Measurements from ENCODE around the gene BAX. TPM values are rescaled to one million over a fixed set of nuclear protein-coding genes. Genes with fewer than 3 reads are reported as not detected.

The BAX gene
- total and polyA plus RNA-seq, 2 of the 13 experiments (the other 11 are each of a cell fraction or from before 2014, with no cell fraction given) = 139 to 176 TPM

GRCh38 chr19:48965040-48965805 lies 10.5 kb downstream of the BAX start, which contains the start of gene FTL (continued):
- 0 out of 2 replicates have a peak, but pooled peaks have one; percentile 57 for TF ChIP-seq ELK4 (CRISPR knock-in tag; IDR thresholded peaks at IDR 0.05; ENCODE audit: borderline replicate concordance)
- peak; percentile 97 for TF ChIP-seq E2F2 (CRISPR knock-in tag; IDR thresholded peaks at IDR 0.05; ENCODE audit: borderline replicate concordance)
- TF ChIP-seq FOXA3 (CRISPR knock-in tag; IDR thresholded peaks at IDR 0.05) = peak; percentile 62; the same call in 1 of the 2 replicates
- TF ChIP-seq TBP (CRISPR knock-in tag; IDR thresholded peaks at IDR 0.05) = peak; percentile 95; the same call in 1 of the 2 replicates
- peak in 1 of 2 experiments; percentile 51; a peak in 1 of 4 replicates for TF ChIP-seq EP300 (IDR thresholded peaks at IDR 0.05; ENCODE audit: low read depth in 2 of 2, low read length in 2 of 2)
- TF ChIP-seq EP300 (CRISPR knock-in tag; IDR thresholded peaks at IDR 0.05; ENCODE audit: borderline replicate concordance) = 0 out of 2 replicates have a peak, but pooled peaks have one; percentile 37
- TF ChIP-seq TEAD3 (CRISPR knock-in tag; optimal IDR thresholded peaks at IDR 0.05; ENCODE audit: borderline replicate concordance) = peak; percentile 47
- TF ChIP-seq PHF5A (CRISPR knock-in tag; IDR thresholded peaks at IDR 0.05; ENCODE audit: low read depth, unreplicated experiment) = no peak
- TF ChIP-seq ZNF446 (CRISPR knock-in tag; IDR thresholded peaks at IDR 0.05) = no peak
- peak; percentile 92; the same call in 1 of the 2 replicates for TF ChIP-seq MLXIP (CRISPR knock-in tag; IDR thresholded peaks at IDR 0.05; ENCODE audit: borderline replicate concordance)
- peak; percentile 71; the same call in 1 of the 2 replicates for TF ChIP-seq ZNF335 (CRISPR knock-in tag; IDR thresholded peaks at IDR 0.05)
- peak; percentile 96 for TF ChIP-seq RBM22 (optimal IDR thresholded peaks at IDR 0.05; ENCODE audit: low read length)
- TF ChIP-seq HOXA5 (CRISPR knock-in tag; IDR thresholded peaks at IDR 0.05) = peak; percentile 97
- peak; percentile 80; the same call in 1 of the 2 replicates for TF ChIP-seq ZNF503 (CRISPR knock-in tag; IDR thresholded peaks at IDR 0.05)
- TF ChIP-seq FOXM1 (CRISPR knock-in tag; IDR thresholded peaks at IDR 0.05) = peak; percentile 87; the same call in 1 of the 2 replicates
- TF ChIP-seq SUZ12 (IDR thresholded peaks at IDR 0.05; ENCODE audit: low read depth, low read length) = no peak
- TF ChIP-seq TFDP2 (CRISPR knock-in tag; IDR thresholded peaks at IDR 0.05) = peak; percentile 50; the same call in 1 of the 2 replicates
